ENCODE results near the gene ARL14EP. TPM values are rescaled to one million over a fixed set of nuclear protein-coding genes. Genes with fewer than 3 reads are reported as not detected.

ARL14EP gene
- total and polyA plus RNA-seq, 2 donors (not counting 3 experiments of a cell fraction or from before 2014, with no cell fraction given), result 9.6 to 16.7 TPM

DNA sequence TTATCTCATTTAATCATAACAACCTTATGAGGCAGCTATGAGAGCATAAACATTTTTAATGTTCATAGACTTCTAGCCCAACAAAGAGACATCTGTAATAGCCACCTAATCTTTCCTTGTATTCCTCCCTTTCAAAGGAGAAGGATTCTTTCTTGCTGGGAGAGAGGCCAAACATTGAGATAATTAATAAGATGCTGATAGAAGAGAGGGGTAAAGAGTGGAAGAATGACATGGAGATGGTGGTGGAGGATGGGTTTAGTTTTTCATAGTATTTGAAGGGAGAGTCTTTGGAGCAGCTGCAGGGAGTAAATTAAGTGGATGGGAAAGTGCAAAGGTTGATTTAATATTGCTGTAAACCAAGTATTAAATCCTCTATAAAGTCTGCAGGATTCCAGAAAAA is 57.9 kb downstream of the ARL14EP start:
- no peak for DNase-seq (ENCODE audit: low read depth, low spot score)
- Histone ChIP-seq H3K79me2 (ENCODE audit: control insufficient read depth, insufficient read depth, low read length) (no peaks in the 10 kb centered on the region), H3K27me3 (ENCODE audit: control insufficient read depth in 2 of 2, insufficient read depth in 2 of 2, low read length in 2 of 2) (no peaks in the 10 kb centered on the region), H3K9ac (replicated peaks; ENCODE audit: extremely low read depth, insufficient read depth, low read length) (no peak overlapping the region), H2AFZ (ENCODE audit: low read depth, low read length) (no peak overlapping the region), H3K4me1 (ENCODE audit: control insufficient read depth, extremely low read depth, insufficient read depth, low read length) (no peaks in the 10 kb centered on the region), H4K20me1 (replicated peaks; ENCODE audit: control insufficient read depth, extremely low read depth, insufficient read depth, low read length) (no peaks in the 10 kb centered on the region), H3K9me3 (replicated peaks; ENCODE audit: control insufficient read depth, insufficient read depth, low read length) (no peaks in the 10 kb centered on the region), H3K36me3 (ENCODE audit: control insufficient read depth in 2 of 2, extremely low read depth in 1 of 2, insufficient read depth in 2 of 2, low read length in 2 of 2) (no peaks in the 10 kb centered on the region), H3K4me2 (ENCODE audit: insufficient read depth, low read length) (no peak overlapping the region), H3K27ac (ENCODE audit: insufficient read depth, low read depth, low read length) (no peak overlapping the region), H3K9me1 (replicated peaks; ENCODE audit: control insufficient read depth, extremely low read depth, insufficient read depth, low read length) (no peaks in the 10 kb centered on the region), H3K4me3 (replicated peaks in 1 of 3; ENCODE audit: insufficient read depth in 1 of 3, low read depth in 1 of 3, low read length in 3 of 3) (no peak overlapping the region)
- no TSS peak for BruUV-seq (replicated peaks)
- no peak for FAIRE-seq
- ChIA-PET POLR2A (no interaction called here), CTCF (interaction anchor here (0.6 kb wide), 1 partner anchor 77 kb away, joined by 3 read pairs; no protein-coding TSS in a partner anchor)
- dilution Hi-C loops (cut with MboI; ENCODE audit: extremely low pct_ligation_motif_present, low sequenced_read_pairs), result no loop called here
- TF ChIP-seq EZH2 (IDR thresholded peaks at IDR 0.05; ENCODE audit: borderline replicate concordance, low read depth, low read length, severe bottlenecking) (no peak), FOS (IDR thresholded peaks at IDR 0.05; ENCODE audit: borderline replicate concordance, insufficient read depth, low read length) (no peak)
- intact Hi-C loops (cut with micrococcal nuclease), result no loop called here

DNA sequence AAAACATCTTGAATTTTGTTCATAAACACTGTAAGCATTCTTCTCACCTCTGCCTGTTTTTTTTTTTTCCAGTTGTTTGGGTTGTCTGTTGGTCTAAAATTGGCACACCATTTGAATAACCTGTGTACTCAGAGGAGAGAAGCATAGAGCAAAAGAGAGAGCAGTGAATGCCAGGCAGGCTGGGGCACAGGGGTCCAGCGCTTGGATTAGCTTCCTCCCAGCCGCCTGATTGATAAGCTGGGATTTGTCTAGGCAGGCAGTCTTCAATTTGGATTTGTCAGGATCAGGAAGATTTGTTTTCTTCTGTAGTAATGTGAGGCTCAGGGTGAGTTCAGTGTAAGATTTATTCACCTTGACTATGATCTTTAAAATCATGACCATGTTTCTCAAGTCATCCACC is 59.0 kb downstream of the ARL14EP start:
- intact Hi-C loops (cut with micrococcal nuclease), result no loop called here
- H3K36me3 ChIP-seq (ENCODE audit: control insufficient read depth in 2 of 2, extremely low read depth in 1 of 2, insufficient read depth in 2 of 2, low read length in 2 of 2), result no peaks in the 10 kb centered on the region
- H3K4me2 ChIP-seq (ENCODE audit: insufficient read depth, low read length), result no peak overlapping the region
- ChIA-PET CTCF (no interaction called here), POLR2A (no interaction called here)
- FAIRE-seq (no peak), DNase-seq (ENCODE audit: low read depth, low spot score) (no peak)
- no peaks in the 10 kb centered on the region for H3K4me1 ChIP-seq (ENCODE audit: control insufficient read depth, extremely low read depth, insufficient read depth, low read length)
- H3K27me3 ChIP-seq (ENCODE audit: control insufficient read depth in 2 of 2, insufficient read depth in 2 of 2, low read length in 2 of 2), result no peaks in the 10 kb centered on the region
- H3K9me3 ChIP-seq (replicated peaks; ENCODE audit: control insufficient read depth, insufficient read depth, low read length), result no peaks in the 10 kb centered on the region
- H3K9ac ChIP-seq (replicated peaks; ENCODE audit: extremely low read depth, insufficient read depth, low read length), result no peak overlapping the region
- no peaks in the 10 kb centered on the region for H3K9me1 ChIP-seq (replicated peaks; ENCODE audit: control insufficient read depth, extremely low read depth, insufficient read depth, low read length)
- dilution Hi-C loops (cut with MboI; ENCODE audit: extremely low pct_ligation_motif_present, low sequenced_read_pairs), result no loop called here
- no peak for TF ChIP-seq POLR2AphosphoS5 (IDR thresholded peaks at IDR 0.05; ENCODE audit: insufficient read depth, low read depth, low read length)
- TF ChIP-seq, protein P1, sequence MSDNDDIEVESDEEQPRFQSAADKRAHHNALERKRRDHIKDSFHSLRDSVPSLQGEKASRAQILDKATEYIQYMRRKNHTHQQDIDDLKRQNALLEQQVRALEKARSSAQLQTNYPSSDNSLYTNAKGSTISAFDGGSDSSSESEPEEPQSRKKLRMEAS (IDR thresholded peaks at IDR 0.05; ENCODE audit: insufficient read depth, insufficient read length), result no peak
- TF ChIP-seq MYC (IDR thresholded peaks at IDR 0.05; ENCODE audit: low read depth, low read length), result no peak
- TF ChIP-seq GATA2 (IDR thresholded peaks at IDR 0.05; ENCODE audit: insufficient read depth, insufficient read length, low read depth, low read length), result no peak
- TF ChIP-seq POLR2A (IDR thresholded peaks at IDR 0.05; ENCODE audit: low read depth, low read length), result no peak
- TF ChIP-seq, protein P2, sequence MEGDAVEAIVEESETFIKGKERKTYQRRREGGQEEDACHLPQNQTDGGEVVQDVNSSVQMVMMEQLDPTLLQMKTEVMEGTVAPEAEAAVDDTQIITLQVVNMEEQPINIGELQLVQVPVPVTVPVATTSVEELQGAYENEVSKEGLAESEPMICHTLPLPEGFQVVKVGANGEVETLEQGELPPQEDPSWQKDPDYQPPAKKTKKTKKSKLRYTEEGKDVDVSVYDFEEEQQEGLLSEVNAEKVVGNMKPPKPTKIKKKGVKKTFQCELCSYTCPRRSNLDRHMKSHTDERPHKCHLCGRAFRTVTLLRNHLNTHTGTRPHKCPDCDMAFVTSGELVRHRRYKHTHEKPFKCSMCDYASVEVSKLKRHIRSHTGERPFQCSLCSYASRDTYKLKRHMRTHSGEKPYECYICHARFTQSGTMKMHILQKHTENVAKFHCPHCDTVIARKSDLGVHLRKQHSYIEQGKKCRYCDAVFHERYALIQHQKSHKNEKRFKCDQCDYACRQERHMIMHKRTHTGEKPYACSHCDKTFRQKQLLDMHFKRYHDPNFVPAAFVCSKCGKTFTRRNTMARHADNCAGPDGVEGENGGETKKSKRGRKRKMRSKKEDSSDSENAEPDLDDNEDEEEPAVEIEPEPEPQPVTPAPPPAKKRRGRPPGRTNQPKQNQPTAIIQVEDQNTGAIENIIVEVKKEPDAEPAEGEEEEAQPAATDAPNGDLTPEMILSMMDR (IDR thresholded peaks at IDR 0.05; ENCODE audit: extremely low read depth in 1 of 2, insufficient read depth in 1 of 2, low read depth in 1 of 2, low read length in 2 of 2), result no peak
- no peak for TF ChIP-seq JUN (IDR thresholded peaks at IDR 0.05; ENCODE audit: borderline replicate concordance, insufficient read depth, insufficient read length, low read depth)
- no peak for TF ChIP-seq EZH2 (IDR thresholded peaks at IDR 0.05; ENCODE audit: borderline replicate concordance, low read depth, low read length, severe bottlenecking)
- no peak for TF ChIP-seq FOS (IDR thresholded peaks at IDR 0.05; ENCODE audit: borderline replicate concordance, insufficient read depth, low read length)
- no peak overlapping the region for H3K4me3 ChIP-seq (replicated peaks in 1 of 3; ENCODE audit: insufficient read depth in 1 of 3, low read depth in 1 of 3, low read length in 3 of 3)
- H3K79me2 ChIP-seq (ENCODE audit: control insufficient read depth, insufficient read depth, low read length), result no peaks in the 10 kb centered on the region
- H3K27ac ChIP-seq (ENCODE audit: insufficient read depth, low read depth, low read length), result no peak overlapping the region
- H4K20me1 ChIP-seq (replicated peaks; ENCODE audit: control insufficient read depth, extremely low read depth, insufficient read depth, low read length), result no peaks in the 10 kb centered on the region
- H2AFZ ChIP-seq (ENCODE audit: low read depth, low read length), result no peak overlapping the region
- no TSS peak for BruUV-seq (replicated peaks)
